ENCODE results near the gene HECTD3. TPM values are rescaled to one million over a fixed set of nuclear protein-coding genes. Genes with fewer than 3 reads are reported as not detected.

Gene HECTD3
- total RNA-seq, 2 donors from 2014 or later, result 89.1 to 103 TPM

DNA sequence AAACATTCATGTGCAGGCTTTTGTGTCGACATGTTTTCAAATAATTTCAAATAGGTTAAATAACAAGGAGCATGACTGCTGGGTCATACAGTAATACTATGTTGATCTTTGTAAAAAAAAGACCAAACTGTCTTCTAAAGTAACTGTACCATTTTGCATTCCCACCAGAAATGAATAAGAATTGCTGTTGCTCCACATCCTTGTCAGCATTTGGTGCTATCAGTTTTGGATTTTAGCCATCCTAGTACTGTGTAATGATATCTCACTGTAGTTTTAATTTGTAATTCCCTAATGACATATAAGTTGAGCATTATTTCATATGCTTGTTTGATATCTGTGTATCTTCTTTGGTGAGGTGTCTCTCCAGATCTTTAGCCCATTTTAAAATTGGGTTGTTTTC, 12.5 kb upstream of the HECTD3 start:
- TF ChIP-seq, protein P1, sequence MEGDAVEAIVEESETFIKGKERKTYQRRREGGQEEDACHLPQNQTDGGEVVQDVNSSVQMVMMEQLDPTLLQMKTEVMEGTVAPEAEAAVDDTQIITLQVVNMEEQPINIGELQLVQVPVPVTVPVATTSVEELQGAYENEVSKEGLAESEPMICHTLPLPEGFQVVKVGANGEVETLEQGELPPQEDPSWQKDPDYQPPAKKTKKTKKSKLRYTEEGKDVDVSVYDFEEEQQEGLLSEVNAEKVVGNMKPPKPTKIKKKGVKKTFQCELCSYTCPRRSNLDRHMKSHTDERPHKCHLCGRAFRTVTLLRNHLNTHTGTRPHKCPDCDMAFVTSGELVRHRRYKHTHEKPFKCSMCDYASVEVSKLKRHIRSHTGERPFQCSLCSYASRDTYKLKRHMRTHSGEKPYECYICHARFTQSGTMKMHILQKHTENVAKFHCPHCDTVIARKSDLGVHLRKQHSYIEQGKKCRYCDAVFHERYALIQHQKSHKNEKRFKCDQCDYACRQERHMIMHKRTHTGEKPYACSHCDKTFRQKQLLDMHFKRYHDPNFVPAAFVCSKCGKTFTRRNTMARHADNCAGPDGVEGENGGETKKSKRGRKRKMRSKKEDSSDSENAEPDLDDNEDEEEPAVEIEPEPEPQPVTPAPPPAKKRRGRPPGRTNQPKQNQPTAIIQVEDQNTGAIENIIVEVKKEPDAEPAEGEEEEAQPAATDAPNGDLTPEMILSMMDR (IDR thresholded peaks at IDR 0.05), result no peak
- Histone ChIP-seq H3K27me3 (no peaks in the 10 kb centered on the region), H3K4me1 (no peaks in the 10 kb centered on the region), H3K36me3 (no peaks in the 10 kb centered on the region), H3K9me3 (no peaks in the 10 kb centered on the region), H3K4me3 (no peak overlapping the region), H3K27ac (no peak overlapping the region), H3K9ac (ENCODE audit: low read depth in 2 of 2, low read length in 2 of 2) (no peak overlapping the region)
- intact Hi-C loops (cut with DNase I), result no loop called here
- DNase-seq, result no peak

DNA sequence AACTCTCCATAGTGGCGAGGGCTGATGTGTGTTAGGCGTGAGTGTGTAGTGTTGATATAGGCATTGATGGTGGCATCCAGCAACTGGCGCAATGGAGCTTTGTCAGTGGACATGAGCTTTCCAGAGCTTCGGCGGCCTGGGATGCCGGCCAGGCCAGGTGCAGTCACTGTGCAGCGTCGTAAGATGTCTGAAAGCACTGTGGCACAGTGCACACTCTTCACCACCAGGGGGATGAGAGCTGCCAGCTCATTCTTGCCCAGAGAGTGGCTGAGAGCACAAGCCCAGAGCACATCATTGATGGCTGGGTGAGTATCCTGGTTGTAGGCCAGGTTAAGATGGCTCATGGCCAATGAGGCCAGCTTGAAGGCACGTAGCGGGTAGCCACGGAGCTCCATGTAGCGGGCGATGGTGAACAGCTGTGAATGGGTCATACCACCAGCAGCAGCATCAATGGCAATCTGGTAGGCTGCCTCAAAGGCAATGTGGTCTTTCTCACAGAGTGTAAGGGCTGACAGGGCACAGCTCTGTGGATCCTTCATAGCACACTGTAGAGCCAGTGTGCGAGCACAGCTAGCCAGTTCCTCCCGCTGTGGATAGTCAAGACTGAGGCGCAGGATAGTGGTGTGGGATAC, 7.6 kb upstream of the HECTD3 start:
- intact Hi-C loops (cut with DNase I), result loop anchor here (5.0 kb wide), 1 partner anchor 214 kb away; no protein-coding TSS in a partner anchor
- no peaks in the 10 kb centered on the region for H3K9me3 ChIP-seq
- H3K27ac ChIP-seq, result no peak overlapping the region
- H3K27me3 ChIP-seq, result no peaks in the 10 kb centered on the region
- TF ChIP-seq, protein P1 (IDR thresholded peaks at IDR 0.05), result peak; percentile 79
- peak; percentile 71 for DNase-seq
- no peaks in the 10 kb centered on the region for H3K36me3 ChIP-seq
- no peak overlapping the region for H3K4me3 ChIP-seq
- no peaks in the 10 kb centered on the region for H3K4me1 ChIP-seq
- H3K9ac ChIP-seq (ENCODE audit: low read depth in 2 of 2, low read length in 2 of 2), result no peak overlapping the region

DNA sequence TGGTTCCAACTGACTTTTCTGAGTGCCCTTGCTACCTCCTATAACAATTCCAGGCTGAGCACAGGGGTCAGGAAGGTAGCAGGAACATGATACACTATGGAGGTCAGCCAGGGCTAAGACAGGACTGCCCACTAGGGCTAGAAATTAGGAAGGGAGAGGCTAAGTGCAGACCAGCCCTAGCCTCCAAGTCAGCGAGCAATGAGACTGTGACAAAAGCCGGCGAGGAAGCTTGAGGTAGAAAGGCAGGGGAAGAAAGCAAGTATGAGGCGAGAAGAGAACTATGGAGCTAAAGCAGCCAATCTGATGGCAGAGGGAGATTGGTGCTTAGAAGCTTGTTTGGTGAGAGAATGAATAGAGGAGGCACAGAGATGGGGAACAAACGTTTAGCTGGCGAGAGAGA, 5.6 kb upstream of the HECTD3 start:
- Histone ChIP-seq H3K4me3 (no peak overlapping the region), H3K9me3 (no peaks in the 10 kb centered on the region), H3K4me1 (no peaks in the 10 kb centered on the region), H3K36me3 (no peaks in the 10 kb centered on the region), H3K9ac (ENCODE audit: low read depth in 2 of 2, low read length in 2 of 2) (no peak overlapping the region), H3K27ac (no peak overlapping the region), H3K27me3 (no peaks in the 10 kb centered on the region)
- intact Hi-C loops (cut with DNase I), result loop anchor here (2.0 to 5.0 kb wide), 2 partner anchors 216 to 284 kb away; no protein-coding TSS in a partner anchor
- DNase-seq, result no peak
- TF ChIP-seq, protein P1 (IDR thresholded peaks at IDR 0.05), result no peak

DNA sequence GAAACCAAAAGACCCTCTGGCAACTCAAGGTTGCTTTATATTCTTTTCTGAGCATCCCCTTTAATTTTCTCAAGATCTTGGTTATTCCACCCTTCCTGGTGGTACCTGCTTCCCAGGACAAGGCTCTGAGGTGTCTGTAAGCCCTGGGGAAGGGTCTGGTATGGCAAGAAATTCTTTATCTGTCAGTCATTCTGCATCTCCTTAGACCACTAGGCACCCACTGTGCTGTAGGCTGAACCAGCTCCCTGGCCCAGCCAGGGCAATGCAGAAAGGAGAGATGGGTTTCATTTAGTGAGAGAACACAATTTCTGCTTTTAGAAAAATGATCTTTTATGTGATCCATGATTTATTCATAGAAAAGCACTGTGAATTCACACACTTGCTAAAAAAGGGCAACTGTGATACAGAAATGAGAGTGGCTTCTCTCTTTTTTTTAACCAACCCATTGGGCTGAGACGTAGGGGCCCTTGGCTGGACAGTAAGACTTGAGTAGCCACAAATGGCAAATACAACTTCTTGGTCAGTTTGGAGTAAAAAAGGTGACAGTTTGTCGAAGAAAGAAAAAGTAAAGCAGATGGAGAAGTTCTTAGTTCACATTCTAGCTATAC, 5.1 kb upstream of the HECTD3 start:
- H3K9me3 ChIP-seq, result no peaks in the 10 kb centered on the region
- TF ChIP-seq, protein P1 (IDR thresholded peaks at IDR 0.05), result no peak
- intact Hi-C loops (cut with DNase I), result loop anchor here (2.0 to 5.0 kb wide), 2 partner anchors 216 to 285 kb away; no protein-coding TSS in a partner anchor

DNA sequence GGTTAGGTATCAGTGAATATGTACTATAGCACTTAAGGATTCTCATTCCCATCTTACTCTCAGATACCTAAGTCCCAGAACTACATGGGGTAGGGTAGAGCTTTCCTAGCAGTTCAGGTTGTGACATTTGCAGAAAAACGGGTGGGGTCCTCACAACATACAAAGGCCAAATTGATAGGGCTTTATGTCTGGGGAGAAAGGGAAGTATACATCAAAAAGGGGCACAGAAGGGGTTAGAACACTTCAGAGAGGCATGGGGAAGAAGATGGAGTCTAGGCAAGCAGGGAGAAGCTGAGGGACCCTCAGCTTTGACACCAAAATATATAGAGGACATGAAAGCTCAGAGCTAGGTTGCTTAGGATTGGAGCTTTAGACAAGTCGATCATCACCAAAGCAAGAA, 4.6 kb upstream of the HECTD3 start:
- intact Hi-C loops (cut with DNase I), result loop anchor here (2.0 to 5.0 kb wide), 2 partner anchors 217 to 285 kb away; no protein-coding TSS in a partner anchor
- TF ChIP-seq, protein P1 (IDR thresholded peaks at IDR 0.05), result no peak
- no peak for DNase-seq

More for the DNA sequence above, 5.1 kb upstream of the HECTD3 start:
- Histone ChIP-seq H3K27me3 (no peaks in the 10 kb centered on the region), H3K4me3 (no peak overlapping the region), H3K4me1 (peaks cover 4% of the 10 kb centered on the region), H3K27ac (no peak overlapping the region), H3K9ac (ENCODE audit: low read depth in 2 of 2, low read length in 2 of 2) (no peak overlapping the region), H3K36me3 (no peaks in the 10 kb centered on the region)
- no peak for DNase-seq

More for the DNA sequence above, 4.6 kb upstream of the HECTD3 start:
- H3K27me3 ChIP-seq, result no peaks in the 10 kb centered on the region
- H3K36me3 ChIP-seq, result no peaks in the 10 kb centered on the region
- H3K27ac ChIP-seq, result no peak overlapping the region
- H3K9ac ChIP-seq (ENCODE audit: low read depth in 2 of 2, low read length in 2 of 2), result no peak overlapping the region
- H3K4me3 ChIP-seq, result no peak overlapping the region
- H3K9me3 ChIP-seq, result no peaks in the 10 kb centered on the region
- H3K4me1 ChIP-seq, result peaks cover 4% of the 10 kb centered on the region

All from colonic mucosa (tissue), 4 donors.